ENCODE results near the gene ZSCAN26.

ZSCAN26 gene

DNA sequence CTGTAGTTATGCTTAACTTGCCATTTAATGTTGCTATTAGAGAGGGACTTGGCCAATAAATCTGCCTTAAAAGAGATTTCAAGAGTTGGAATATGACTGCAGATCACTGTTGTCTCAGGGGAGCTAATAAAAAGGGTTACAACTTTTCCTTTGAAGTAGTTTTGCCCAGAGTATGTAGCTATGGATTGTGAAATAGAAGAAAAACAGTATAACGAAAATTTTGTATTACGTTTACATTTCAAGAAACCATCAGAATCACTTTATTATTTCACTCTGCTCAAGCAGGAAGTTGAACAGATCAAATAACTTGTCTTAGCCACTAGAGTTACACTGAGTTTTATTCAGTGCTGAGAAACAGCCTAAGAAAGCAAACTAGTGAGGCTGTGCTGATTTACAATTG is 3.0 kb upstream of the ZSCAN26 start:
- no peak for TF ChIP-seq BHLHE40 (IDR thresholded peaks at IDR 0.05; ENCODE audit: borderline replicate concordance)
- TF ChIP-seq CTBP1 (IDR thresholded peaks at IDR 0.05; ENCODE audit: borderline replicate concordance), result no peak
- TF ChIP-seq ELF4 (IDR thresholded peaks at IDR 0.05), result no peak
- TF ChIP-seq NFRKB (IDR thresholded peaks at IDR 0.05), result no peak
- no peak for TF ChIP-seq ZNF384 (IDR thresholded peaks at IDR 0.05)
- no peak for TF ChIP-seq HDGF (IDR thresholded peaks at IDR 0.05; ENCODE audit: borderline replicate concordance)
- no peak for TF ChIP-seq L3MBTL2 (conservative IDR thresholded peaks at IDR 0.05)
- no peak for TF ChIP-seq LEF1 (IDR thresholded peaks at IDR 0.05; ENCODE audit: borderline replicate concordance)
- no peak for TF ChIP-seq ARNT (IDR thresholded peaks at IDR 0.05)
- no peak for TF ChIP-seq SP1 (IDR thresholded peaks at IDR 0.05)
- TF ChIP-seq FOXK2 (IDR thresholded peaks at IDR 0.05), result no peak
- no peak for TF ChIP-seq SUZ12 (IDR thresholded peaks at IDR 0.05)
- TF ChIP-seq FOXA1 (IDR thresholded peaks at IDR 0.05), result no peak
- CTCF ChIA-PET, result interaction anchor here (1.1 kb wide), 1 partner anchor 92 kb away, joined by 3 read pairs; no protein-coding TSS in a partner anchor
- POLR2A ChIA-PET, result interaction anchor here (0.7 to 6.8 kb wide), 4 partner anchors 12 to 427 kb away, joined by 3 to 100 read pairs (median 4); partner anchors contain the start of genes PGBD1 and ZKSCAN4
- DNase-seq (ENCODE audit: extremely low spot score), result no peak

DNA sequence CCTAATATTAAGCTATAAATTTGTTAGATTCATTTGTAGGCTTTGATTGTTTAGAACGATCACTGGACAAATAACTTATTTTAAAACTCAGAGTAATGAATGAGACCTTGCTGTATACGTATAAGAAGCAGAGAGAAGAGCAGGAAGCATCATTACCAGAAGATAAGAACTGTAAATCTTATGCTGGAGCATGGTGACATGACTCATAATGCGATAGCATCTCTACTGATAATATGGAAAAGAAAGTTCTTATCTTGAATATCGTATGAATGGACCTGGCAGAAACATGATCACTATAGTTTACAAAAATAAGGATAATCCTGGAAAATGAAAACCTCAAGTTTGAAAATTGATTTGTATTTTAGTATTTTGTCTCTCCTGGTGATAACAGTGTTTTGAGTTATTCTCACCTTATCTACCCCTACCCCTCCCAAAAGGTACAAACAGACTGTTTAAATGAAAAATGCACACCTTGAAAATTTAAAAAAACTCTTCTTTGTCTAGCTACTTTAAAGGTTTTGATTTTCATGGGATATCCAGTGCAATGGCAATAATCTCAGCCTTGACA is 2.0 kb upstream of the ZSCAN26 start:
- ChIA-PET CTCF (interaction anchor here (0.6 to 1.2 kb wide), 2 partner anchors 30 to 91 kb away, joined by 4 read pairs; no protein-coding TSS in a partner anchor), POLR2A (interaction anchor here (1.6 to 6.8 kb wide), 2 partner anchors 13 to 16 kb away, joined by 4 to 100 read pairs; partner anchors contain the start of genes PGBD1 and ZKSCAN4)
- no peak for TF ChIP-seq L3MBTL2 (conservative IDR thresholded peaks at IDR 0.05)
- no peak for TF ChIP-seq ELF4 (IDR thresholded peaks at IDR 0.05)
- TF ChIP-seq, protein P1, sequence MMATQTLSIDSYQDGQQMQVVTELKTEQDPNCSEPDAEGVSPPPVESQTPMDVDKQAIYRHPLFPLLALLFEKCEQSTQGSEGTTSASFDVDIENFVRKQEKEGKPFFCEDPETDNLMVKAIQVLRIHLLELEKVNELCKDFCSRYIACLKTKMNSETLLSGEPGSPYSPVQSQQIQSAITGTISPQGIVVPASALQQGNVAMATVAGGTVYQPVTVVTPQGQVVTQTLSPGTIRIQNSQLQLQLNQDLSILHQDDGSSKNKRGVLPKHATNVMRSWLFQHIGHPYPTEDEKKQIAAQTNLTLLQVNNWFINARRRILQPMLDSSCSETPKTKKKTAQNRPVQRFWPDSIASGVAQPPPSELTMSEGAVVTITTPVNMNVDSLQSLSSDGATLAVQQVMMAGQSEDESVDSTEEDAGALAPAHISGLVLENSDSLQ (IDR thresholded peaks at IDR 0.05), result no peak; the same call in 1 of the 2 replicates
- no peak for TF ChIP-seq ARNT (IDR thresholded peaks at IDR 0.05)
- no peak for TF ChIP-seq ZNF384 (IDR thresholded peaks at IDR 0.05)
- no peak for TF ChIP-seq SUZ12 (IDR thresholded peaks at IDR 0.05)
- TF ChIP-seq FOXK2 (IDR thresholded peaks at IDR 0.05), result no peak
- TF ChIP-seq BHLHE40 (IDR thresholded peaks at IDR 0.05; ENCODE audit: borderline replicate concordance), result no peak
- TF ChIP-seq SP1 (IDR thresholded peaks at IDR 0.05), result no peak
- TF ChIP-seq LEF1 (IDR thresholded peaks at IDR 0.05; ENCODE audit: borderline replicate concordance), result no peak
- TF ChIP-seq HDGF (IDR thresholded peaks at IDR 0.05; ENCODE audit: borderline replicate concordance), result no peak
- no peak for TF ChIP-seq NFRKB (IDR thresholded peaks at IDR 0.05)
- TF ChIP-seq FOXM1 (IDR thresholded peaks at IDR 0.05; ENCODE audit: borderline replicate concordance), result no peak
- no peak for DNase-seq (ENCODE audit: extremely low spot score)

DNA sequence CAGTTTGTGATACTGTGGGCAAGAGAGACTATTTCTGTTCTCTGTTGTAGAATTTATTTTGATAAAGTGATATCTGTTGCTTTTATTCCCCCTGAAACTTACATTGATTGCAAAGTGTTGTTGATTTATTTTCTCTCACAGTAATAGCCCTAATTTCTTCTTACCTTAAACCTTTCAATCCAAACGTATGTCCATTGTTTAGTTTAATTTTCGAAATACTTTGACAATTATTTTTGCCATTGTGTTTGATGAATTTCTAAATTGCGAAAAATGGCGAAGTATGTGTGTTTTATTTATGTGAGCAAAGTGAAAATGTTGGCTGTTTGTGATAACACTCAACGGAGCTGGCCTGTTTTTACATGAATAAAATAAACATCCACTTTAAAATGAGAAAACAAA is 381 bp upstream of the ZSCAN26 start:
- ChIA-PET CTCF (interaction anchor here (1.2 to 1.5 kb wide), 2 partner anchors 14 to 90 kb away, joined by 4 to 5 read pairs; partner anchors contain the start of gene PGBD1), POLR2A (interaction anchor here (0.9 to 6.8 kb wide), 18 partner anchors 9 to 428 kb away, joined by 3 to 100 read pairs (median 7); partner anchors contain the start of genes PGBD1, ZKSCAN3, ZKSCAN4 and ZKSCAN8)
- TF ChIP-seq ELF4 (IDR thresholded peaks at IDR 0.05), result no peak
- no peak for TF ChIP-seq ARNT (IDR thresholded peaks at IDR 0.05)
- TF ChIP-seq BHLHE40 (IDR thresholded peaks at IDR 0.05; ENCODE audit: borderline replicate concordance), result no peak; the same call in 1 of the 2 replicates
- TF ChIP-seq CTBP1 (IDR thresholded peaks at IDR 0.05; ENCODE audit: borderline replicate concordance), result no peak
- TF ChIP-seq, protein P1 (IDR thresholded peaks at IDR 0.05), result no peak
- no peak for TF ChIP-seq SUZ12 (IDR thresholded peaks at IDR 0.05)
- no peak for TF ChIP-seq LEF1 (IDR thresholded peaks at IDR 0.05; ENCODE audit: borderline replicate concordance)
- TF ChIP-seq L3MBTL2 (conservative IDR thresholded peaks at IDR 0.05), result no peak
- TF ChIP-seq FOXA1 (IDR thresholded peaks at IDR 0.05), result no peak
- no peak for TF ChIP-seq ZNF384 (IDR thresholded peaks at IDR 0.05)
- TF ChIP-seq SP1 (IDR thresholded peaks at IDR 0.05), result no peak
- TF ChIP-seq HDGF (IDR thresholded peaks at IDR 0.05; ENCODE audit: borderline replicate concordance), result no peak
- TF ChIP-seq NFRKB (IDR thresholded peaks at IDR 0.05), result no peak; the same call in 1 of the 2 replicates
- no peak for DNase-seq (ENCODE audit: extremely low spot score)

DNA sequence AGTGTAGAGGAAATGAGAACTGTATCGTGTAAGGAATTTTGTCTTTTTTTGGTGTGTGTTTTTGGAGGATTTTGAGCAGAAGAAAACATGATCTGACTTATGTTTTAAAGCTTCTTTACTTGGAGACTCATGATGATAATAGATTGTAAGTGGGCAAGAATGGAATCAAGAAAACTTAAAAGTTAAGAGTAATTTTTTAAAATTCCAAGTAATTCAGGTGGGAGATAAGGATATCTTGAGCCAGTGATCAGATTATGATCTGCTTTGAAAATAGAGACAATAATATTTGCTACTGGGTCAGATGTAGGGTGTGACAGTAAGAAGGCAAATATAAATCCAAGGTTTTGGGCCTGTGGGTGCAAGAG is 734 bp downstream of the ZSCAN26 start:
- ChIA-PET CTCF (interaction anchor here (0.6 kb wide), 1 partner anchor 96 kb away, joined by 5 read pairs; no protein-coding TSS in a partner anchor), POLR2A (interaction anchor here (0.5 to 6.8 kb wide), 20 partner anchors 8 to 429 kb away, joined by 3 to 100 read pairs (median 6); partner anchors contain the start of genes PGBD1, ZKSCAN3, ZKSCAN4 and ZKSCAN8)
- DNase-seq (ENCODE audit: extremely low spot score), result no peak
- no peak for TF ChIP-seq CTBP1 (IDR thresholded peaks at IDR 0.05; ENCODE audit: borderline replicate concordance)
- TF ChIP-seq FOXM1 (IDR thresholded peaks at IDR 0.05; ENCODE audit: borderline replicate concordance), result no peak
- no peak for TF ChIP-seq SP1 (IDR thresholded peaks at IDR 0.05)
- TF ChIP-seq, protein P1 (IDR thresholded peaks at IDR 0.05), result no peak
- no peak for TF ChIP-seq ELF4 (IDR thresholded peaks at IDR 0.05)
- TF ChIP-seq ARNT (IDR thresholded peaks at IDR 0.05), result no peak
- TF ChIP-seq FOXK2 (IDR thresholded peaks at IDR 0.05), result no peak
- TF ChIP-seq BHLHE40 (IDR thresholded peaks at IDR 0.05; ENCODE audit: borderline replicate concordance), result no peak
- TF ChIP-seq ZNF384 (IDR thresholded peaks at IDR 0.05), result no peak
- no peak for TF ChIP-seq FOXA1 (IDR thresholded peaks at IDR 0.05)
- TF ChIP-seq HDGF (IDR thresholded peaks at IDR 0.05; ENCODE audit: borderline replicate concordance), result no peak
- TF ChIP-seq SUZ12 (IDR thresholded peaks at IDR 0.05), result no peak
- no peak for TF ChIP-seq LEF1 (IDR thresholded peaks at IDR 0.05; ENCODE audit: borderline replicate concordance)
- no peak for TF ChIP-seq L3MBTL2 (conservative IDR thresholded peaks at IDR 0.05)
- no peak for TF ChIP-seq NFRKB (IDR thresholded peaks at IDR 0.05)
- TF ChIP-seq TARDBP (IDR thresholded peaks at IDR 0.05), result no peak

DNA sequence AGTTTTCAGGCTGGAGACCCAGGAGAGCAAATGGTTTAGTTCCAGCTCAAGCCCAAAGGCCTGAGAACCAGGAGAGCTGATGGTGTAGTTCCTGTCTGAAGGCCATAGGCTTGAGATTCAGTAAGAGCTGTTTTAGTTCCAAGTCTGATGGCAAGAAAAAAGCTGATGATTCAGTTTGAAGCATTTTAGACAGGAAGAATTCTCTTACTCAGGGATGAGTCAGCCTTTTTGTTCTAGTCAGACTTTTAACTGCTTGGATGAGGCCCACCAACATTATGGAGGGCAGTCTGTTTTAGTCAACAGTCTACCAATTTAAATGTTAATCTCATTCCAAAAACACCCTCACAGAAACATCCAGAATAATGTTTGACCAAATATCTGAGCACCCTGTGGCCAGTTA is 2.5 kb downstream of the ZSCAN26 start:
- TF ChIP-seq FOXM1 (IDR thresholded peaks at IDR 0.05; ENCODE audit: borderline replicate concordance), result no peak
- TF ChIP-seq, protein P1 (IDR thresholded peaks at IDR 0.05), result no peak
- TF ChIP-seq HDGF (IDR thresholded peaks at IDR 0.05; ENCODE audit: borderline replicate concordance), result no peak
- TF ChIP-seq FOXK2 (IDR thresholded peaks at IDR 0.05), result no peak
- TF ChIP-seq FOXA1 (IDR thresholded peaks at IDR 0.05), result no peak
- no peak for TF ChIP-seq NFRKB (IDR thresholded peaks at IDR 0.05)
- TF ChIP-seq CTBP1 (IDR thresholded peaks at IDR 0.05; ENCODE audit: borderline replicate concordance), result no peak
- TF ChIP-seq SP1 (IDR thresholded peaks at IDR 0.05), result no peak
- TF ChIP-seq SUZ12 (IDR thresholded peaks at IDR 0.05), result no peak
- no peak for TF ChIP-seq TARDBP (IDR thresholded peaks at IDR 0.05)
- TF ChIP-seq ARNT (IDR thresholded peaks at IDR 0.05), result no peak
- TF ChIP-seq LEF1 (IDR thresholded peaks at IDR 0.05; ENCODE audit: borderline replicate concordance), result no peak
- TF ChIP-seq ZNF384 (IDR thresholded peaks at IDR 0.05), result no peak
- no peak for TF ChIP-seq ELF4 (IDR thresholded peaks at IDR 0.05)
- no peak for TF ChIP-seq L3MBTL2 (conservative IDR thresholded peaks at IDR 0.05)
- no peak for TF ChIP-seq BHLHE40 (IDR thresholded peaks at IDR 0.05; ENCODE audit: borderline replicate concordance)
- no peak for DNase-seq (ENCODE audit: extremely low spot score)
- POLR2A ChIA-PET, result interaction anchor here (4.5 to 6.8 kb wide), 2 partner anchors 10 to 17 kb away, joined by 26 to 100 read pairs; partner anchors contain the start of genes PGBD1 and ZKSCAN4
- CTCF ChIA-PET, result no interaction called here

Measured in HEK293T (cell line).